ENCODE results near the gene ABCB1. TPM values are rescaled to one million over a fixed set of nuclear protein-coding genes. Genes with fewer than 3 reads are reported as not detected.
"Not testable (repeated sequence)": the region's sequence is repeated elsewhere in the genome, so short reads cannot be mapped to it uniquely, and the experiment has no call there.

ABCB1 gene
- total and polyA plus RNA-seq, 4 donors: 15.4 to 39.2 (median 18.5) TPM

DNA sequence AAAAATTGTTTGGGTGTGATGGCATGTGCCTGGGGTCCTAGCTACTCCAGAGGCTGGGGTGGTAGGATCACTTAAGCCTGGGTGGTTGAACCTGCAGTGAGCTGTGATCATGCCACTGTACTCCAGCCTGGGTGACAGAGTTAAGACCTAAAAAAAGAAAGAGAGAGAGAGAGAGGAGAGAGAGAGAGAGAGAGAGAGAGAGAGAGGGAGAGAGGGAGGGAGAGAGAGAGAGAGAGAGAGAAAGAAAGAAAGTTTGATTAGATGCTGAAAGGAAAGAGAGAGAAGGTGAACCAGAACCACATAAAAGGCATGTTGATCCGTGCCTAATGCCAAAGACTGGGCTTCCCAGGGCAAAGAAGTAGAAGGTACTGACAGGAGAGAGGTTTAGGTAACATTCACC lies 11.1 kb downstream of the ABCB1 start:
- Histone ChIP-seq H3K36me3 (ENCODE audit: control insufficient read depth, insufficient read depth, low read length) (no peaks in the 10 kb centered on the region), H3K9me3 (ENCODE audit: control insufficient read depth, insufficient read depth, low read length) (no peaks in the 10 kb centered on the region), H3K27me3 (ENCODE audit: control insufficient read depth, insufficient read depth, low read length) (no peaks in the 10 kb centered on the region), H3K4me1 (ENCODE audit: control insufficient read depth, insufficient read depth, low read length) (no peaks in the 10 kb centered on the region), H3K4me3 (ENCODE audit: low read depth, low read length) (no peak overlapping the region), H3K27ac (ENCODE audit: low read depth, low read length) (no peak overlapping the region)
- WGBS (ENCODE audit: insufficient coverage): no CpG with 5 or more reads among the region's 1 CpG
- DNase-seq (ENCODE audit: low read depth in 4 of 6, low spot score in 6 of 6): no peak

DNA sequence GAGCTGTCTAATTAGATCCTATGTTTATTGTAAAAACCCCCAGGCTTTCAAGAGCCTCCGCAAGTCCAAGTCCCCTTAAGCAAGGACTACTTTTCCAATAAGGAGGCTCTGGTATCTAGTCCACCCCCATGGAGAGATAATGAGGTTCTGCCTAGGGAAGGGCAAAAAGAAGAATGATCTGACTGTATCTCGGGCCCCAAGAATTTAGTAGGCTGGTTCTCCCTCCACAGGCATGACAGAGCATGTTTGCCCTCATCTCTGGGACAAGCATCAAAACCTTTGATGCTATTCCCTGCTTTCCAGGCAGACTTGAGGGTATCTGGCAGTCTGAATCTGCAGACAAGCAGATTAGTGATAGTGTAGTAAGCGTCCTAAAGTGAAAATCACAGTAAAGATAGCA lies 19.0 kb downstream of the ABCB1 start:
- Histone ChIP-seq H3K9me3 (ENCODE audit: control insufficient read depth, insufficient read depth, low read length) (no peaks in the 10 kb centered on the region), H3K27me3 (ENCODE audit: control insufficient read depth, insufficient read depth, low read length) (no peaks in the 10 kb centered on the region), H3K27ac (ENCODE audit: low read depth, low read length) (no peak overlapping the region), H3K36me3 (ENCODE audit: control insufficient read depth, insufficient read depth, low read length) (no peaks in the 10 kb centered on the region), H3K4me1 (ENCODE audit: control insufficient read depth, insufficient read depth, low read length) (no peaks in the 10 kb centered on the region), H3K4me3 (ENCODE audit: low read depth, low read length) (no peak overlapping the region)
- 75% methylated on average over 2 of the region's 3 CpGs for WGBS (ENCODE audit: insufficient coverage)
- DNase-seq (ENCODE audit: low read depth in 4 of 6, low spot score in 6 of 6): no peak

DNA sequence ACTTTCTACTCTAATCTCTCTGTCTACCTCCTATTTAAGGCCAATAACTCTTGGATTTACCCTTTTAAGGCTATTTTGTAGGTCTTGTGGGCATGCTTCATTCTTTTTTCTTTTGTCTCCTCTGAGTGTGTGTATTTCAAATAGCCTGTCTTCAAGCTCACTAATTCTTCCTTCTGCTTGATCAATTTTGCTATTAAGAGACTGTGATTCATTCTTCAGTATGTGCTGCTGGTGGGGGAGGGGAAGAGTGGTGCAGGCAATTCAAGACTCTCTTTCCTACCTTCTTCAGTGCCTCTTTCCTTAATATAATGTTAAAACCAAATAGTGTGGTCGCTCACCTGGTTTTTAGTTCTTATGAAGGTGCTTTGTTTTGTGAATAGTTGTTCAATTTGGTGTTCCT lies 20.0 kb downstream of the ABCB1 start:
- Histone ChIP-seq H3K36me3 (ENCODE audit: control insufficient read depth, insufficient read depth, low read length) (no peaks in the 10 kb centered on the region), H3K4me1 (ENCODE audit: control insufficient read depth, insufficient read depth, low read length) (no peaks in the 10 kb centered on the region), H3K4me3 (ENCODE audit: low read depth, low read length) (no peak overlapping the region), H3K27me3 (ENCODE audit: control insufficient read depth, insufficient read depth, low read length) (no peaks in the 10 kb centered on the region), H3K27ac (ENCODE audit: low read depth, low read length) (no peak overlapping the region), H3K9me3 (ENCODE audit: control insufficient read depth, insufficient read depth, low read length) (no peaks in the 10 kb centered on the region)
- no CpG with 5 or more reads among the region's 1 CpG for WGBS (ENCODE audit: insufficient coverage)
- no peak for DNase-seq (ENCODE audit: low read depth in 4 of 6, low spot score in 6 of 6)

DNA sequence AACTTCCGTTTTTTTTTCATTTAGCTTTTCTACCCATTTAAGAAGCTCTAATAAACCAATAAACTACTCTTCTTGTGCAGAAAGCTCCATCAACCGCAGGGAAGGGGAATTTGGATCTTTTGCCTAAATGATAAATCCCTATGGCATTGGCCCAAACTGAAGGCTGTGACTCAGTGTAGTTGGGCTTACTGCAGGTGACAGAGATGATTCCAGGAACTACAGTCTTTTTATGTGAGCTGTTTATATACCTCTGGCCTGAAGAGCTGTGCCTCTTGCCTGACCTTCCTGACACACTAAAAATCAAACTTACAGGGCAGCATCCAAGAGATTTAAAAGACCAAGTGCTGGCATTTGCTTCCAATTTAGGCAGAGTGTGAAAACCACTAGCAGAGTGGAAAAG lies 25.2 kb downstream of the ABCB1 start:
- WGBS (ENCODE audit: insufficient coverage): no CpG with 5 or more reads among the region's 2 CpGs
- no peak overlapping the region for H3K4me3 ChIP-seq (ENCODE audit: low read depth, low read length)

DNA sequence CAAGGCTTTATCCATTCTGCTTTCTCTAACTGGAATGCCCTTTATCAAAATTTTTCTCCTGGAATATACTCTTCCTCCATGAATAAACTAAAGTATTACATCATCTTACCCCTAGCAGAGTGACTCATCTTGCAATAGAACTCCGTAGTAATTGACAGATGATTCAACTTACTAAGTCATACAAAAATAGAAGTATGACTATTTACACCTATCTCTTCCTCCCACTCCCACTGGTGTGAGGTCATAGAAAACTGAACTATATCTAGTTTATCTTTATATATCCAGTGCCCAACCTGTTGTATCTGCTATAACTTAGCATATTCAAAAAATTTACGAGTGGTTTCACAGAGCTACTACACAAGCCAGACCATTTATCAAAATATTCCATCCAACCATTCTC lies 26.1 kb downstream of the ABCB1 start:
- WGBS (ENCODE audit: insufficient coverage): no CpG with 5 or more reads among the region's 2 CpGs
- no peaks in the 10 kb centered on the region for H3K36me3 ChIP-seq (ENCODE audit: control insufficient read depth, insufficient read depth, low read length)
- H3K4me1 ChIP-seq (ENCODE audit: control insufficient read depth, insufficient read depth, low read length): no peaks in the 10 kb centered on the region
- H3K27me3 ChIP-seq (ENCODE audit: control insufficient read depth, insufficient read depth, low read length): no peaks in the 10 kb centered on the region
- H3K4me3 ChIP-seq (ENCODE audit: low read depth, low read length): no peak overlapping the region
- no peak overlapping the region for H3K27ac ChIP-seq (ENCODE audit: low read depth, low read length)
- no peak for DNase-seq (ENCODE audit: low read depth in 4 of 6, low spot score in 6 of 6)
- H3K9me3 ChIP-seq (ENCODE audit: control insufficient read depth, insufficient read depth, low read length): no peaks in the 10 kb centered on the region

More for the DNA sequence above, 25.2 kb downstream of the ABCB1 start:
- H3K27ac ChIP-seq (ENCODE audit: low read depth, low read length): no peak overlapping the region
- H3K36me3 ChIP-seq (ENCODE audit: control insufficient read depth, insufficient read depth, low read length): no peaks in the 10 kb centered on the region
- H3K9me3 ChIP-seq (ENCODE audit: control insufficient read depth, insufficient read depth, low read length): no peaks in the 10 kb centered on the region
- no peaks in the 10 kb centered on the region for H3K4me1 ChIP-seq (ENCODE audit: control insufficient read depth, insufficient read depth, low read length)
- H3K27me3 ChIP-seq (ENCODE audit: control insufficient read depth, insufficient read depth, low read length): no peaks in the 10 kb centered on the region
- no peak for DNase-seq (ENCODE audit: low read depth in 4 of 6, low spot score in 6 of 6)

DNA sequence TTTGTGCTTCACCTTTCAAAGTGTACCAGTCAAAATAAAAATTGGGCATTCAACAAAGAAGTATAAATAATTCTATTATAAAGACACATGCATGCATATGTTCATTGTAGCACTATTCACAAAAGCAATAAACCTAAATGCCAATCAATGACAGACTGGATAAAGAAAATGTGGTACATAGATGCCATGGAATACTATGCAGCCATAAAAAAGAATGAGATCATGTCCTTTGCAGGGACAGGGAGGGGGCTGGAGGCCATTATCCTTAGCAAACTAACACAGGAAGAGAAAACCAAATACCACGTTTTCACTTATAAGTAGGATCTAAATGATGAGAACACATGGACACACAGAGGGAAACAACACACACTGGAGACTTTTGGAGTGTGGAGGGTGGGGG lies 28.2 kb downstream of the ABCB1 start:
- not testable (repeated sequence) for H3K4me3 ChIP-seq (ENCODE audit: low read depth, low read length); H3K36me3 ChIP-seq (ENCODE audit: control insufficient read depth, insufficient read depth, low read length); H3K27me3 ChIP-seq (ENCODE audit: control insufficient read depth, insufficient read depth, low read length); H3K9me3 ChIP-seq (ENCODE audit: control insufficient read depth, insufficient read depth, low read length); H3K4me1 ChIP-seq (ENCODE audit: control insufficient read depth, insufficient read depth, low read length); DNase-seq (ENCODE audit: low read depth in 4 of 6, low spot score in 6 of 6); H3K27ac ChIP-seq (ENCODE audit: low read depth, low read length)
- WGBS (ENCODE audit: insufficient coverage): no CpG with 5 or more reads among the region's 1 CpG

DNA sequence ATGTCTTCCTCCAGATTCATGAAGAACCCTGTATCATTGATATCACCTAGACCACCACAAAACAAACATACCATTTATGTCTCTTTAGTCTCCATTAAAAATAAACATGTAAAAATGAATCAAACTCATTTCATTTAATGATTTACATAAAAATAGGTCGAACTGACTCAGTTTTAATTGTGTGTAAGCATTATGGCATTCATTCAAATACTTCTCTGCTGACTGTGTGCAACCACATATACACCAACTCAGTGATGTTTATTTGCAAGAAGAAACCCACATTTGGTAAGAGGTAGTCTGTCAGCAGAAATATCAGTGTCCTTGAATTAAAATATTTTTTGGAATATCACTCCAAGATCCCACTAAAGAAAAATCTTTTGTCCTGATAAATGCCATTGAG lies 30.5 kb downstream of the ABCB1 start:
- no peak for DNase-seq (ENCODE audit: low read depth in 4 of 6, low spot score in 6 of 6)
- no peaks in the 10 kb centered on the region for H3K9me3 ChIP-seq (ENCODE audit: control insufficient read depth, insufficient read depth, low read length)

DNA sequence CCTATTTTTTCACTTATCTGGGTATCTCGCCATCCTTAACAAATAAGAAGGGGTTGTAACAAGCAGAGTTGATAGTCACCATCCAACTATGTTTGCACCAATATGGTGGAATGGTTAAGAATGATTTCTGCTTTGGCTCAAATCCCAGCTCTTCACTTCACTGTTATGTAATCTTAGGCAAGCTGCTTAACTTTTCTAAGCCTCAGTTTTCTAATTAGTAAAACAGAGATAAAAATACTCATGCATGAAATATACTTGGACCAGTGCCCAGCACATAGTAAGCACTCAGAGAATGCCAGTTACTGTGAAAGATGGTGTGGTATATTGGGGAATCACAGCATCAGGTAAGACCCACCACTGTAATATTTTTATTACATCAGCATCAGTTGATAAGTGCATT lies 33.6 kb downstream of the ABCB1 start:
- no CpG with 5 or more reads among the region's 1 CpG for WGBS (ENCODE audit: insufficient coverage)
- Histone ChIP-seq H3K4me3 (ENCODE audit: low read depth, low read length) (no peak overlapping the region), H3K9me3 (ENCODE audit: control insufficient read depth, insufficient read depth, low read length) (peaks cover 1% of the 10 kb centered on the region), H3K27ac (ENCODE audit: low read depth, low read length) (no peak overlapping the region), H3K36me3 (ENCODE audit: control insufficient read depth, insufficient read depth, low read length) (no peaks in the 10 kb centered on the region), H3K27me3 (ENCODE audit: control insufficient read depth, insufficient read depth, low read length) (no peaks in the 10 kb centered on the region), H3K4me1 (ENCODE audit: control insufficient read depth, insufficient read depth, low read length) (no peaks in the 10 kb centered on the region)
- DNase-seq (ENCODE audit: low read depth in 4 of 6, low spot score in 6 of 6): peak in 1 of 6 donors; percentile 73

More for the DNA sequence above, 30.5 kb downstream of the ABCB1 start:
- no CpG with 5 or more reads among the region's 1 CpG for WGBS (ENCODE audit: insufficient coverage)
- no peaks in the 10 kb centered on the region for H3K27me3 ChIP-seq (ENCODE audit: control insufficient read depth, insufficient read depth, low read length)
- no peaks in the 10 kb centered on the region for H3K4me1 ChIP-seq (ENCODE audit: control insufficient read depth, insufficient read depth, low read length)
- no peak overlapping the region for H3K27ac ChIP-seq (ENCODE audit: low read depth, low read length)
- H3K4me3 ChIP-seq (ENCODE audit: low read depth, low read length): no peak overlapping the region
- no peaks in the 10 kb centered on the region for H3K36me3 ChIP-seq (ENCODE audit: control insufficient read depth, insufficient read depth, low read length)

DNA sequence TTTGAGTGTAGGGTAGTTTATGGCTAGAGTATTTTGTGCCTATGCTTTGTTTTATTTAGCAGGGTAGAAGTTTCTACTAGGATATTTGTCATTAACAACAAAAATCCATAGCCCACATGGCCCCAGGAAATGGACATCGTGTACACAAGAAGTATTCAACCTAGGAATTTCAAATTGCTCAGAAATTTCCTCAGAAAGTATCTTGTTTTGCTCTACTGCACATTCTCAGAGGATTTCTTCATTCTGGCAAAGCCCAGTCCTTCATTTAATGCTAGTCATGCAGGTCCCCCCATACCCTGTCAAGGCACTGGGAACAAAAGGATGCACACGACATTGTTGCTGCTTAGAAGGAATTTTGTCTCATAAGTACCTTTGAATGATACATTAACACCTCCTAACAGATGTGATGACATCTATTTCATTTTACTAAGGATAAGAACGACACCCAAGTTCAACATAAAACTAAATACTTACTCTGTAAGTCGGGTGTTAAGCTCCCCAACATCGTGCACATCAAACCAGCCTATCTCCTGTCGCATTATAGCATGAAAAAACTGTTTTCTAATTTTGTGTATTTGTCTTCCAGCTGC lies 34.3 kb downstream of the ABCB1 start:
- no peaks in the 10 kb centered on the region for H3K27me3 ChIP-seq (ENCODE audit: control insufficient read depth, insufficient read depth, low read length)
- WGBS (ENCODE audit: insufficient coverage): 86% methylated on average over 5 of the region's 6 CpGs
- H3K27ac ChIP-seq (ENCODE audit: low read depth, low read length): no peak overlapping the region
- peak in 1 of 6 donors; percentile 91 for DNase-seq (ENCODE audit: low read depth in 4 of 6, low spot score in 6 of 6)
- no peak overlapping the region for H3K4me3 ChIP-seq (ENCODE audit: low read depth, low read length)
- H3K36me3 ChIP-seq (ENCODE audit: control insufficient read depth, insufficient read depth, low read length): no peaks in the 10 kb centered on the region
- H3K9me3 ChIP-seq (ENCODE audit: control insufficient read depth, insufficient read depth, low read length): peaks cover 1% of the 10 kb centered on the region
- no peaks in the 10 kb centered on the region for H3K4me1 ChIP-seq (ENCODE audit: control insufficient read depth, insufficient read depth, low read length)

DNA sequence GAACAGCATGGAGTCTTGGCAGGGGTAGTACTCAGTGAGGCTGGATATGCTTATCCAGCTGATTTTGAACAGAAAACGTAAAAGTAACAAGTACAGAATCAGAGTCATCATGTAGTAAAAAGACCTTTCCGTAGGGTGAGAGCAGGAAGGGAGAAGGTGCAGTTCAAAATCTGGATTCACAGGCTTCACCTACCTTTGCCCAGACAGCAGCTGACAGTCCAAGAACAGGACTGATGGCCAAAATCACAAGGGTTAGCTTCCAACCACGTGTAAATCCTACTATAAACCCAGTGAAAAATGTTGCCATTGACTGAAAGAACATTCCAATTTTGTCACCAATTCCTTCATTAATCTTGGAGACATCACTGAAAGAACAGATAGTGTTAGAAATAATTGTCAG lies 34.8 kb downstream of the ABCB1 start:
- 75% methylated on average over 1 of the region's 3 CpGs for WGBS (ENCODE audit: insufficient coverage)
- no peak for DNase-seq (ENCODE audit: low read depth in 4 of 6, low spot score in 6 of 6)
- Histone ChIP-seq H3K36me3 (ENCODE audit: control insufficient read depth, insufficient read depth, low read length) (no peaks in the 10 kb centered on the region), H3K27ac (ENCODE audit: low read depth, low read length) (no peak overlapping the region), H3K4me1 (ENCODE audit: control insufficient read depth, insufficient read depth, low read length) (no peaks in the 10 kb centered on the region), H3K27me3 (ENCODE audit: control insufficient read depth, insufficient read depth, low read length) (no peaks in the 10 kb centered on the region), H3K4me3 (ENCODE audit: low read depth, low read length) (no peak overlapping the region), H3K9me3 (ENCODE audit: control insufficient read depth, insufficient read depth, low read length) (peaks cover 1% of the 10 kb centered on the region)
